Measurements from ENCODE around the gene PTGDR. TPM values are rescaled to one million over a fixed set of nuclear protein-coding genes. Genes with fewer than 3 reads are reported as not detected.

Gene PTGDR
- total RNA-seq, 1 experiment from 2014 or later: not detected

DNA sequence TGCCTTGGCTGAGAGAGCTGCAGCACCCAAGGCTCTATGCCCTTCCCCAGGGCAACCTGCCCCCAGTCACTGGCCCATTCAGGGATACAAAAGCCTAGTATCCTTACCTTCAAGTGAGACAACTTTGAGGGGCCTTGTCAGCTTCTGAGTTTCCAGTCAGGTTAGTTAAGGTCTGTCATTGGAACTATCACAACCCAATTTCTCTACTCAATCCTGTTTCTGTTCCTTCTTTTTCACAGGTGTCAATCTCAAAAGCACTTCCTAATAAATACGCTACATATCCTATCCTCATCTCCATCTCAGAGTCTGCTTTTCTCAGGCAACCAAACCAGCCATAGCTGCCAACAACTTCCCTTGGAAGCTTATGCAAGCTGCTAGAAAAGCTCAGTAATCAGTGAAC is 4.9 kb upstream of the PTGDR start:
- Histone ChIP-seq H3K4me2 (ENCODE audit: low read length) (no peak overlapping the region), H3K4me1 (ENCODE audit: control insufficient read depth in 1 of 2, insufficient read depth in 2 of 2, low read length in 2 of 2) (no peaks in the 10 kb centered on the region), H3K4me3 (replicated peaks in 1 of 2; ENCODE audit: low read depth in 1 of 2, low read length in 2 of 2) (no peak overlapping the region), H4K20me1 (ENCODE audit: insufficient read depth) (no peaks in the 10 kb centered on the region), H3K36me3 (ENCODE audit: control insufficient read depth in 1 of 2, insufficient read depth in 2 of 2, low read length in 2 of 2) (no peaks in the 10 kb centered on the region), H3K9ac (ENCODE audit: low read length) (no peak overlapping the region), H3K79me2 (ENCODE audit: insufficient read depth, low read length) (no peaks in the 10 kb centered on the region), H3K9me2 (ENCODE audit: insufficient read depth) (no peaks in the 10 kb centered on the region), H3K27ac (ENCODE audit: low read depth, low read length) (no peak overlapping the region), H3K9me3 (ENCODE audit: control insufficient read depth in 1 of 2, insufficient read depth in 1 of 2, low read depth in 1 of 2, low read length in 2 of 2) (no peaks in the 10 kb centered on the region), H3K27me3 (ENCODE audit: insufficient read depth, low read length) (no peaks in the 10 kb centered on the region), H2AFZ (ENCODE audit: low read depth, low read length, poor library complexity, severe bottlenecking) (no peak overlapping the region)
- intact Hi-C loops (cut with micrococcal nuclease): no loop called here
- ChIA-PET POLR2A (no interaction called here), RAD21 (ENCODE audit: low non-redundant PET in 1 of 2, low total read pairs in 2 of 2, uncharacterized antibody in 2 of 2, unreplicated experiment in 2 of 2) (no interaction called here), CTCF (no interaction called here)
- TF ChIP-seq SRF (IDR thresholded peaks at IDR 0.05; ENCODE audit: low read depth) (no peak), EZH2 (IDR thresholded peaks at IDR 0.05) (no peak), CTCF (IDR thresholded peaks at IDR 0.05 in 2 of 3, conservative IDR thresholded peaks at IDR 0.05 in 1 of 3; ENCODE audit: borderline replicate concordance in 1 of 3, insufficient read depth in 1 of 3, low read depth in 2 of 3, low read length in 2 of 3) (no peak), EZH2phosphoT487 (IDR thresholded peaks at IDR 0.05; ENCODE audit: borderline replicate concordance) (no peak), ELF1 (IDR thresholded peaks at IDR 0.05; ENCODE audit: borderline replicate concordance, low read depth) (no peak), RAD21 (IDR thresholded peaks at IDR 0.05; ENCODE audit: low read depth) (no peak), REST (IDR thresholded peaks at IDR 0.05; ENCODE audit: low read depth) (no peak), FOSL1 (IDR thresholded peaks at IDR 0.05; ENCODE audit: low read depth) (no peak), ZFX (IDR thresholded peaks at IDR 0.05) (no peak), CBX3 (IDR thresholded peaks at IDR 0.05; ENCODE audit: low read depth) (no peak), SIN3A (IDR thresholded peaks at IDR 0.05; ENCODE audit: low read depth) (no peak), POLR2AphosphoS5 (IDR thresholded peaks at IDR 0.05; ENCODE audit: low read depth, low read length) (no peak)
- TF ChIP-seq, protein P1, sequence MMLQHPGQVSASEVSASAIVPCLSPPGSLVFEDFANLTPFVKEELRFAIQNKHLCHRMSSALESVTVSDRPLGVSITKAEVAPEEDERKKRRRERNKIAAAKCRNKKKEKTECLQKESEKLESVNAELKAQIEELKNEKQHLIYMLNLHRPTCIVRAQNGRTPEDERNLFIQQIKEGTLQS (IDR thresholded peaks at IDR 0.05): no peak
- TF ChIP-seq, protein P2, sequence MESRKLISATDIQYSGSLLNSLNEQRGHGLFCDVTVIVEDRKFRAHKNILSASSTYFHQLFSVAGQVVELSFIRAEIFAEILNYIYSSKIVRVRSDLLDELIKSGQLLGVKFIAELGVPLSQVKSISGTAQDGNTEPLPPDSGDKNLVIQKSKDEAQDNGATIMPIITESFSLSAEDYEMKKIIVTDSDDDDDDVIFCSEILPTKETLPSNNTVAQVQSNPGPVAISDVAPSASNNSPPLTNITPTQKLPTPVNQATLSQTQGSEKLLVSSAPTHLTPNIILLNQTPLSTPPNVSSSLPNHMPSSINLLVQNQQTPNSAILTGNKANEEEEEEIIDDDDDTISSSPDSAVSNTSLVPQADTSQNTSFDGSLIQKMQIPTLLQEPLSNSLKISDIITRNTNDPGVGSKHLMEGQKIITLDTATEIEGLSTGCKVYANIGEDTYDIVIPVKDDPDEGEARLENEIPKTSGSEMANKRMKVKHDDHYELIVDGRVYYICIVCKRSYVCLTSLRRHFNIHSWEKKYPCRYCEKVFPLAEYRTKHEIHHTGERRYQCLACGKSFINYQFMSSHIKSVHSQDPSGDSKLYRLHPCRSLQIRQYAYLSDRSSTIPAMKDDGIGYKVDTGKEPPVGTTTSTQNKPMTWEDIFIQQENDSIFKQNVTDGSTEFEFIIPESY (IDR thresholded peaks at IDR 0.05; ENCODE audit: extremely low read depth, insufficient replicate concordance, low read length): no peak
- no peak for DNase-seq (ENCODE audit: low read depth, low spot score)
- no peak for ATAC-seq
- BruUV-seq (replicated peaks): no TSS peak

Data from HCT116 (cell line).